Glutamatergic neuron (in vitro differentiated cells): ENCODE results near the gene TEX48. TPM values are rescaled to one million over a fixed set of nuclear protein-coding genes. Genes with fewer than 3 reads are reported as not detected.

Experiments
- DNase-seq: peaks from one replicate; pipeline ENCODE4 v3.0.0; 2022
- H3K27ac Mint-ChIP-seq: one replicate; pipeline ENCODE4 v1.8.0; 2020; ENCODE audit warnings: mild to moderate bottlenecking, mixed read lengths, inconsistent platforms; ENCODE audit not compliant: unreplicated experiment
- H3K27me3 Mint-ChIP-seq: one replicate; pipeline ENCODE4 v1.8.0; 2020; ENCODE audit warnings: mild to moderate bottlenecking, moderate library complexity, mixed read lengths, inconsistent platforms; ENCODE audit not compliant: unreplicated experiment
- H3K36me3 Mint-ChIP-seq: one replicate; pipeline ENCODE4 v1.8.0; 2020; ENCODE audit warnings: mild to moderate bottlenecking, mixed read lengths, inconsistent platforms; ENCODE audit not compliant: unreplicated experiment
- H3K4me1 Mint-ChIP-seq: one replicate; pipeline ENCODE4 v1.8.0; 2020; ENCODE audit warnings: mild to moderate bottlenecking, low read depth, mixed read lengths, inconsistent platforms; ENCODE audit not compliant: unreplicated experiment
- H3K4me3 Mint-ChIP-seq: one replicate; pipeline ENCODE4 v1.8.0; 2020; ENCODE audit warnings: mild to moderate bottlenecking, mixed read lengths, inconsistent platforms; ENCODE audit not compliant: unreplicated experiment
- H3K9me3 Mint-ChIP-seq: one replicate; pipeline ENCODE4 v1.8.0; 2020; ENCODE audit warnings: mild to moderate bottlenecking, moderate library complexity, mixed read lengths, inconsistent platforms; ENCODE audit not compliant: unreplicated experiment
- CTCF ChIP-seq: fragments of 200-600 bp; sonication (generic); IDR thresholded peaks from one replicate; pipeline ENCODE4 v1.5.0; 2021; ENCODE audit not compliant: partially characterized antibody, unreplicated experiment
- total RNA-seq: library from RNA; stranded (reverse); fragmentation: NEBNext Ultra II Directional; extraction: Animal tissue kit (Norgen Biotek cat#: 25700); gene quantifications from one replicate; pipeline ENCODE4 v1.2.1, GENCODE V29; 2021; ENCODE audit not compliant: unreplicated experiment

TEX48 gene
- total RNA-seq, 1 donor from 2014 or later = not detected

GRCh38 chr9:114627553-114627952, 54.4 kb downstream of the TEX48 start:
- no peak overlapping the region for H3K27ac Mint-ChIP-seq
- H3K4me3 Mint-ChIP-seq = no peak overlapping the region
- H3K27me3 Mint-ChIP-seq = peaks cover 3% of the 10 kb centered on the region
- no peaks in the 10 kb centered on the region for H3K36me3 Mint-ChIP-seq
- peaks cover 2% of the 10 kb centered on the region for H3K4me1 Mint-ChIP-seq
- no peaks in the 10 kb centered on the region for H3K9me3 Mint-ChIP-seq
- no peak for TF ChIP-seq CTCF
- DNase-seq = no peak

- no peaks in the 10 kb centered on the region for H3K36me3 Mint-ChIP-seq
- peaks cover 3% of the 10 kb centered on the region for H3K27me3 Mint-ChIP-seq
- no peak overlapping the region for H3K27ac Mint-ChIP-seq
- no peaks in the 10 kb centered on the region for H3K9me3 Mint-ChIP-seq
- H3K4me1 Mint-ChIP-seq = peaks cover 2% of the 10 kb centered on the region
- TF ChIP-seq CTCF = no peak
- DNase-seq = no peak
- H3K4me3 Mint-ChIP-seq = no peak overlapping the region
Measured at GRCh38 chr9:114626415-114627020, 55.5 kb downstream of the TEX48 start.

- Mint-ChIP-seq H3K27me3 (peaks cover 3% of the 10 kb centered on the region), H3K4me3 (no peak overlapping the region), H3K9me3 (no peaks in the 10 kb centered on the region), H3K27ac (no peak overlapping the region), H3K36me3 (no peaks in the 10 kb centered on the region), H3K4me1 (peaks cover 2% of the 10 kb centered on the region)
- TF ChIP-seq CTCF = no peak
- no peak for DNase-seq
Measured at GRCh38 chr9:114624677-114625076, 57.3 kb downstream of the TEX48 start.

- no peaks in the 10 kb centered on the region for H3K9me3 Mint-ChIP-seq
- H3K27ac Mint-ChIP-seq = no peak overlapping the region
- H3K4me1 Mint-ChIP-seq = peaks cover 2% of the 10 kb centered on the region
- no peaks in the 10 kb centered on the region for H3K36me3 Mint-ChIP-seq
- H3K4me3 Mint-ChIP-seq = no peak overlapping the region
- H3K27me3 Mint-ChIP-seq = peaks cover 3% of the 10 kb centered on the region
- no peak for DNase-seq
- no peak for TF ChIP-seq CTCF
Measured at GRCh38 chr9:114621975-114622609, 59.9 kb downstream of the TEX48 start.

- Mint-ChIP-seq H3K4me1 (no peaks in the 10 kb centered on the region), H3K27me3 (peaks cover 3% of the 10 kb centered on the region), H3K4me3 (no peak overlapping the region), H3K9me3 (no peaks in the 10 kb centered on the region), H3K36me3 (no peaks in the 10 kb centered on the region), H3K27ac (no peak overlapping the region)
- no peak for TF ChIP-seq CTCF
- DNase-seq = no peak
Measured at GRCh38 chr9:114621561-114621960, 60.4 kb downstream of the TEX48 start.
